Activated T-helper 2 cell treated with anti-CD3 and anti-CD28 coated beads, Interferon-gamma antibody, Interleukin-2, Interleukin-4, amounts not matched to agents 10 μg/mL and 5 μg/mL and 100 μg/mL, durations not matched to agents 14 hours and 24 hours and 36 hours (primary cell): ENCODE measurements around the gene ENO2. TPM values are rescaled to one million over a fixed set of nuclear protein-coding genes. Genes with fewer than 3 reads are reported as not detected.

ENCODE experiments used
- DNase-seq: peaks from one replicate; pipeline ENCODE4 v3.0.0; 2021; ENCODE audit warnings: low spot score
- H3K27ac Mint-ChIP-seq: one replicate; pipeline ENCODE4 v1.8.0; 2021; ENCODE audit warnings: mixed read lengths
- H3K27me3 Mint-ChIP-seq: one replicate; pipeline ENCODE4 v1.8.0; 2021; ENCODE audit warnings: low read depth, mixed read lengths
- H3K36me3 Mint-ChIP-seq: one replicate; pipeline ENCODE4 v1.8.0; 2021; ENCODE audit warnings: low read depth, mixed read lengths
- H3K4me1 Mint-ChIP-seq: one replicate; pipeline ENCODE4 v1.8.0; 2021; ENCODE audit warnings: low read depth, mixed read lengths
- H3K4me3 Mint-ChIP-seq: one replicate; pipeline ENCODE4 v1.8.0; 2021; ENCODE audit warnings: low read depth, mild to moderate bottlenecking, moderate library complexity, mixed read lengths
- H3K9me3 Mint-ChIP-seq: one replicate; pipeline ENCODE4 v1.8.0; 2021; ENCODE audit warnings: mixed read lengths
- intact Hi-C: fragments of 100-400 bp; cut with micrococcal nuclease; formaldehyde crosslinking; loops from one replicate; pipeline ENCODE4 v1.15.1; 2023
- total RNA-seq: library from RNA; stranded (reverse); gene quantifications from 2 replicates; pipeline ENCODE4 v1.2.3, GENCODE V29; 2022

Gene ENO2
- total RNA-seq, 1 donor from 2014 or later = 235 TPM

- peak overlapping the region; percentile 94 for H3K4me3 Mint-ChIP-seq
- H3K27me3 Mint-ChIP-seq = no peaks in the 10 kb centered on the region
- DNase-seq = no peak
- intact Hi-C loops = loop anchor here (2.0 to 5.0 kb wide), 2 partner anchors 79 to 420 kb away; partner anchors contain the start of genes GAPDH and SPSB2
- H3K9me3 Mint-ChIP-seq = no peaks in the 10 kb centered on the region
- H3K27ac Mint-ChIP-seq = peak overlapping the region; percentile 97
- peaks cover 69% of the 10 kb centered on the region for H3K36me3 Mint-ChIP-seq
- peaks cover 72% of the 10 kb centered on the region for H3K4me1 Mint-ChIP-seq
These were observed 37.9 kb downstream of the ENO2 start for GRCh38 chr12:6952121-6952862.

GRCh38 chr12:6952863-6953441 lies 38.6 kb downstream of the ENO2 start:
- Mint-ChIP-seq H3K36me3 (peaks cover 70% of the 10 kb centered on the region), H3K27ac (peak overlapping the region; percentile 97), H3K27me3 (no peaks in the 10 kb centered on the region), H3K4me3 (peak overlapping the region; percentile 94), H3K9me3 (no peaks in the 10 kb centered on the region), H3K4me1 (peaks cover 71% of the 10 kb centered on the region)
- intact Hi-C loops = loop anchor here (1.0 to 5.0 kb wide), 4 partner anchors 8 to 421 kb away; partner anchors contain the start of genes C12orf57, GAPDH and SPSB2
- no peak for DNase-seq

- H3K4me3 Mint-ChIP-seq = peak overlapping the region; percentile 94
- no peaks in the 10 kb centered on the region for H3K9me3 Mint-ChIP-seq
- peak; percentile 79 for DNase-seq
- peaks cover 74% of the 10 kb centered on the region for H3K4me1 Mint-ChIP-seq
- peak overlapping the region; percentile 97 for H3K27ac Mint-ChIP-seq
- H3K36me3 Mint-ChIP-seq = peaks cover 77% of the 10 kb centered on the region
- intact Hi-C loops = loop anchor here (1.0 to 5.0 kb wide), 4 partner anchors 8 to 421 kb away; partner anchors contain the start of genes C12orf57, GAPDH and SPSB2
- no peaks in the 10 kb centered on the region for H3K27me3 Mint-ChIP-seq
These were observed 39.3 kb downstream of the ENO2 start for GRCh38 chr12:6953442-6954315.

- peaks cover 79% of the 10 kb centered on the region for H3K36me3 Mint-ChIP-seq
- peak overlapping the region; percentile 97 for H3K27ac Mint-ChIP-seq
- no peaks in the 10 kb centered on the region for H3K27me3 Mint-ChIP-seq
- no peak for DNase-seq
- peaks cover 75% of the 10 kb centered on the region for H3K4me1 Mint-ChIP-seq
- H3K4me3 Mint-ChIP-seq = peak overlapping the region; percentile 94
- intact Hi-C loops = loop anchor here (5.0 kb wide), 1 partner anchor 422 kb away; the partner anchor contains the start of gene GAPDH
- no peaks in the 10 kb centered on the region for H3K9me3 Mint-ChIP-seq
These were observed 40.1 kb downstream of the ENO2 start for GRCh38 chr12:6954316-6955107.

- Mint-ChIP-seq H3K36me3 (peaks cover 82% of the 10 kb centered on the region), H3K27me3 (no peaks in the 10 kb centered on the region), H3K27ac (peak overlapping the region; percentile 97), H3K9me3 (no peaks in the 10 kb centered on the region), H3K4me1 (peaks cover 68% of the 10 kb centered on the region), H3K4me3 (peak overlapping the region; percentile 50)
- intact Hi-C loops = no loop called here
- DNase-seq = no peak
These were observed 41.0 kb downstream of the ENO2 start for GRCh38 chr12:6955108-6956020.

GRCh38 chr12:6956021-6956727 lies 41.8 kb downstream of the ENO2 start:
- peak overlapping the region; percentile 76 for H3K27ac Mint-ChIP-seq
- H3K27me3 Mint-ChIP-seq = no peaks in the 10 kb centered on the region
- peaks cover 90% of the 10 kb centered on the region for H3K36me3 Mint-ChIP-seq
- no peak for DNase-seq
- peaks cover 72% of the 10 kb centered on the region for H3K4me1 Mint-ChIP-seq
- intact Hi-C loops = no loop called here
- H3K4me3 Mint-ChIP-seq = peak overlapping the region; percentile 50
- no peaks in the 10 kb centered on the region for H3K9me3 Mint-ChIP-seq

- DNase-seq = no peak
- H3K27ac Mint-ChIP-seq = peak overlapping the region; percentile 76
- peak overlapping the region; percentile 48 for H3K4me3 Mint-ChIP-seq
- H3K36me3 Mint-ChIP-seq = peaks cover 92% of the 10 kb centered on the region
- H3K9me3 Mint-ChIP-seq = no peaks in the 10 kb centered on the region
- intact Hi-C loops = no loop called here
- no peaks in the 10 kb centered on the region for H3K27me3 Mint-ChIP-seq
- H3K4me1 Mint-ChIP-seq = peaks cover 79% of the 10 kb centered on the region
These were observed 42.8 kb downstream of the ENO2 start for GRCh38 chr12:6957151-6957701.

GRCh38 chr12:6957741-6958608 lies 43.6 kb downstream of the ENO2 start:
- H3K27ac Mint-ChIP-seq = peak overlapping the region; percentile 97
- H3K9me3 Mint-ChIP-seq = no peaks in the 10 kb centered on the region
- H3K4me3 Mint-ChIP-seq = peak overlapping the region; percentile 88
- H3K27me3 Mint-ChIP-seq = no peaks in the 10 kb centered on the region
- intact Hi-C loops = no loop called here
- peaks cover 85% of the 10 kb centered on the region for H3K36me3 Mint-ChIP-seq
- H3K4me1 Mint-ChIP-seq = peaks cover 78% of the 10 kb centered on the region
- DNase-seq = no peak

- DNase-seq = no peak
- H3K4me3 Mint-ChIP-seq = peak overlapping the region; percentile 88
- no peaks in the 10 kb centered on the region for H3K9me3 Mint-ChIP-seq
- peaks cover 73% of the 10 kb centered on the region for H3K4me1 Mint-ChIP-seq
- intact Hi-C loops = no loop called here
- H3K36me3 Mint-ChIP-seq = peaks cover 78% of the 10 kb centered on the region
- H3K27me3 Mint-ChIP-seq = no peaks in the 10 kb centered on the region
- H3K27ac Mint-ChIP-seq = peak overlapping the region; percentile 97
These were observed 44.3 kb downstream of the ENO2 start for GRCh38 chr12:6958609-6959057.
